K562 (cell line): Measurements from ENCODE around the gene MTHFD2.

ENCODE experiments used
- CHCHD3 ChIP-seq: fragments of 250-450 bp; sonication (Bioruptor Pico); IDR thresholded peaks from 2 replicates; pipeline ENCODE4 v2.1.2; 2022; ENCODE audit warnings: mild to moderate bottlenecking
- CREM ChIP-seq: IDR thresholded peaks from 2 replicates; pipeline ENCODE4 v1.6.1; 2014; ENCODE audit warnings: antibody characterized with exemption, low read depth
- CTCF ChIP-seq, 3 experiments: IDR thresholded peaks in 2 of 3; conservative IDR thresholded peaks in 1 of 3; 2 replicates each; pipeline ENCODE4 v1.5.1; 2011 to 2012; ENCODE audit warnings: low read length in 3 of 3, mild to moderate bottlenecking in 3 of 3, control low read depth in 2 of 3, improper control_type of control experiment in 1 of 3, inconsistent platforms in 1 of 3, low read depth in 1 of 3, mixed read lengths in 1 of 3, moderate library complexity in 1 of 3; ENCODE audit not compliant: insufficient read depth in 2 of 3
- ELF4 ChIP-seq: fragments of 450-650 bp; formaldehyde crosslinking; IDR thresholded peaks from 2 replicates; pipeline ENCODE4 v1.4.0; 2022; ENCODE audit warnings: missing genetic modification characterization
- EZH2 ChIP-seq: IDR thresholded peaks from 2 replicates; pipeline ENCODE4 v1.6.1; 2012; ENCODE audit warnings: low read depth, mild to moderate bottlenecking, inconsistent platforms, low read length, borderline replicate concordance
- HINFP ChIP-seq: fragments of 450-650 bp; conservative IDR thresholded peaks from 2 replicates; pipeline ENCODE4 v1.6.1; 2016; ENCODE audit warnings: missing genetic modification characterization, low read depth, mild to moderate bottlenecking, control low read depth, missing compliant biosample characterization
- HMGXB4 ChIP-seq: sonication (generic); formaldehyde crosslinking; IDR thresholded peaks from 2 replicates; pipeline ENCODE4 v1.8.1; 2023; ENCODE audit warnings: mild to moderate bottlenecking, missing genetic modification reagents
- KLF1 ChIP-seq: fragments of 450-650 bp; IDR thresholded peaks from 2 replicates; pipeline ENCODE4 v1.6.1; 2016; ENCODE audit warnings: missing genetic modification characterization, missing compliant biosample characterization
- NRF1 ChIP-seq, 2 experiments: fragments of 450-650 bp; IDR thresholded peaks in 1 of 2; conservative IDR thresholded peaks in 1 of 2; 2 replicates each; pipeline ENCODE4 v1.6.1; 2014; ENCODE audit warnings: mild to moderate bottlenecking in 2 of 2
- PATZ1 ChIP-seq: fragments of 250-450 bp; sonication (Bioruptor Pico); IDR thresholded peaks from 2 replicates; pipeline ENCODE4 v1.5.0; 2020; ENCODE audit warnings: mild to moderate bottlenecking, borderline replicate concordance
- POU5F1 ChIP-seq: fragments of 150-350 bp; IDR thresholded peaks from 2 replicates; pipeline ENCODE4 v1.6.1; 2014; ENCODE audit warnings: borderline replicate concordance, low read length, low read depth, mild to moderate bottlenecking; ENCODE audit not compliant: partially characterized antibody
- SIX5 ChIP-seq, 2 experiments: IDR thresholded peaks; 2 replicates each; pipeline ENCODE4 v1.6.1; 2011; ENCODE audit warnings: low read length in 2 of 2, borderline replicate concordance in 1 of 2, low read depth in 1 of 2, mild to moderate bottlenecking in 1 of 2, moderate library complexity in 1 of 2; ENCODE audit not compliant: insufficient read depth in 1 of 2
- USF1 ChIP-seq: sonication (generic); formaldehyde crosslinking; IDR thresholded peaks from 2 replicates; pipeline ENCODE4 v1.9.0; 2022; ENCODE audit warnings: mild to moderate bottlenecking, missing genetic modification reagents

- TF ChIP-seq CTCF (IDR thresholded peaks at IDR 0.05 in 2 of 3, conservative IDR thresholded peaks at IDR 0.05 in 1 of 3; ENCODE audit: insufficient read depth in 2 of 3, low read depth in 1 of 3, low read length in 3 of 3) (no peak), CREM (no peak), POU5F1 (no peak), EZH2 (no peak), HMGXB4 (CRISPR knock-in tag) (no peak), ELF4 (CRISPR knock-in tag) (no peak), HINFP (tag) (no peak), SIX5 (IDR thresholded peaks at IDR 0.05; ENCODE audit: borderline replicate concordance in 1 of 2, insufficient read depth in 1 of 2, low read depth in 1 of 2, low read length in 2 of 2) (no peak), NRF1 (conservative IDR thresholded peaks at IDR 0.05 in 1 of 2, IDR thresholded peaks at IDR 0.05 in 1 of 2) (no peak), KLF1 (tag) (no peak), CHCHD3 (CRISPR knock-in tag) (no peak), PATZ1 (no peak), USF1 (no peak)
Measured at GRCh38 chr2:74253306-74253970, 55.0 kb downstream of the MTHFD2 start.
